ENCODE results near the gene TXNDC8. TPM values are rescaled to one million over a fixed set of nuclear protein-coding genes. Genes with fewer than 3 reads are reported as not detected.

Gene TXNDC8
- total RNA-seq, 1 experiment from 2014 or later: not detected

DNA sequence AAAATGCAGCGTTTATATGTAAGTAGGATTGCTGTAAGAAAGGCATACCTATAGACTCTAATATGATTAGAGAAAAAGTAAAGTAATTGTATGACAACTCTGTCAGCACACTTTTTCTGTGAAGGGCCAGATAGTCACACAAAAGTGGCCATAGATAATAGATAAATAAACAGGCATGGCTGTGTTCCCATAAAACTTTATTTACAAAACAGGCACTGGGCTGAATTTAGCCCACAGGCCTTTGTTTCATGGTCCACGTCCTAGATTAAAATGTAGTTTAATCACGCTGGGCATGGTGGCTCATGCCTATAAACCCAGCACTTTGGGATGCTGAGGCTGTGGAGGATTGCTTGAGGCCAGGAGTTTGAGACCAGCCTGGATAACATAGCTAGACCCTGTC, 8.7 kb upstream of the TXNDC8 start:
- no peak for DNase-seq (ENCODE audit: low read depth, low spot score)
- H3K4me1 ChIP-seq (ENCODE audit: control insufficient read depth in 1 of 2, insufficient read depth in 2 of 2, low read length in 2 of 2): peaks cover 5 to 11% of the 10 kb centered on the region in 2 experiments
- no peak for TF ChIP-seq ATF3 (IDR thresholded peaks at IDR 0.05)
- TF ChIP-seq POLR2AphosphoS5 (IDR thresholded peaks at IDR 0.05; ENCODE audit: low read depth, low read length): no peak
- TF ChIP-seq ZNF274 (IDR thresholded peaks at IDR 0.05; ENCODE audit: low read depth, low read length): no peak
- no peak for TF ChIP-seq SIN3A (IDR thresholded peaks at IDR 0.05; ENCODE audit: low read depth)
- TF ChIP-seq TCF7L2 (IDR thresholded peaks at IDR 0.05; ENCODE audit: borderline replicate concordance, extremely low read depth, insufficient read depth, insufficient read length): no peak
- TF ChIP-seq CEBPB (IDR thresholded peaks at IDR 0.05; ENCODE audit: low read depth): no peak
- TF ChIP-seq SRF (IDR thresholded peaks at IDR 0.05; ENCODE audit: low read depth): no peak
- TF ChIP-seq EGR1 (IDR thresholded peaks at IDR 0.05; ENCODE audit: low read depth): no peak
- no peak for TF ChIP-seq ZFX (IDR thresholded peaks at IDR 0.05)
- no peak for TF ChIP-seq MAX (IDR thresholded peaks at IDR 0.05)
- TF ChIP-seq REST (IDR thresholded peaks at IDR 0.05; ENCODE audit: low read depth): no peak
- no peak for TF ChIP-seq CBX3 (IDR thresholded peaks at IDR 0.05; ENCODE audit: low read depth)
- no peak for TF ChIP-seq CTCF (IDR thresholded peaks at IDR 0.05 in 2 of 3, conservative IDR thresholded peaks at IDR 0.05 in 1 of 3; ENCODE audit: borderline replicate concordance in 1 of 3, insufficient read depth in 1 of 3, low read depth in 2 of 3, low read length in 2 of 3)
- TF ChIP-seq YY1 (IDR thresholded peaks at IDR 0.05; ENCODE audit: extremely low read depth, insufficient replicate concordance, low read depth, low read length): no peak
- TF ChIP-seq JUND (IDR thresholded peaks at IDR 0.05): no peak
- TF ChIP-seq FOSL1 (IDR thresholded peaks at IDR 0.05; ENCODE audit: low read depth): no peak
- TF ChIP-seq RAD21 (IDR thresholded peaks at IDR 0.05; ENCODE audit: low read depth): no peak
- no peak for TF ChIP-seq EZH2phosphoT487 (IDR thresholded peaks at IDR 0.05; ENCODE audit: borderline replicate concordance)
- no peak for TF ChIP-seq SP1 (IDR thresholded peaks at IDR 0.05; ENCODE audit: low read depth)
- no peak for TF ChIP-seq POLR2A (IDR thresholded peaks at IDR 0.05; ENCODE audit: borderline replicate concordance, extremely low read depth, insufficient read depth, insufficient read length)
- intact Hi-C loops (cut with micrococcal nuclease): no loop called here
- H3K4me2 ChIP-seq (ENCODE audit: low read length): no peak overlapping the region
- ChIA-PET POLR2A (no interaction called here), RAD21 (ENCODE audit: low non-redundant PET in 1 of 2, low total read pairs in 2 of 2, uncharacterized antibody in 2 of 2, unreplicated experiment in 2 of 2) (no interaction called here), CTCF (no interaction called here)
- H3K4me3 ChIP-seq (replicated peaks in 1 of 2; ENCODE audit: low read depth in 1 of 2, low read length in 2 of 2): no peak overlapping the region
- H3K9me2 ChIP-seq (ENCODE audit: insufficient read depth): no peaks in the 10 kb centered on the region
- no peak overlapping the region for H3K27ac ChIP-seq (ENCODE audit: low read depth, low read length)
- no peaks in the 10 kb centered on the region for H3K27me3 ChIP-seq (ENCODE audit: insufficient read depth, low read length)
- no peak overlapping the region for H3K9ac ChIP-seq (ENCODE audit: low read length)
- no peak overlapping the region for H2AFZ ChIP-seq (ENCODE audit: low read depth, low read length, poor library complexity, severe bottlenecking)
- no peaks in the 10 kb centered on the region for H3K79me2 ChIP-seq (ENCODE audit: insufficient read depth, low read length)
- no peaks in the 10 kb centered on the region for H4K20me1 ChIP-seq (ENCODE audit: insufficient read depth)
- ATAC-seq: no peak
- H3K9me3 ChIP-seq (ENCODE audit: control insufficient read depth in 1 of 2, insufficient read depth in 1 of 2, low read depth in 1 of 2, low read length in 2 of 2): no peaks in the 10 kb centered on the region
- H3K36me3 ChIP-seq (ENCODE audit: control insufficient read depth in 1 of 2, insufficient read depth in 2 of 2, low read length in 2 of 2): no peaks in the 10 kb centered on the region
- no TSS peak for BruUV-seq (replicated peaks)

Data from HCT116 (cell line).